ENCODE measurements around the gene F12. TPM values are rescaled to one million over a fixed set of nuclear protein-coding genes. Genes with fewer than 3 reads are reported as not detected.

Gene F12
- total RNA-seq, 1 donor from 2014 or later = 4.7 TPM

- Mint-ChIP-seq H3K4me1 (ENCODE audit: low read depth) (peaks cover 7% of the 10 kb centered on the region), H3K4me3 (ENCODE audit: low read depth) (no peak within 1 kb of the TSS), H3K36me3 (ENCODE audit: insufficient read depth) (no peaks in the 10 kb centered on the region), H3K9me3 (ENCODE audit: low read depth) (no peaks in the 10 kb centered on the region), H3K27ac (no peak within 1 kb of the TSS), H3K27me3 (peaks cover 53% of the 10 kb centered on the region)
- no peak for TF ChIP-seq CTCF (IDR thresholded peaks at IDR 0.05; ENCODE audit: unreplicated experiment)
- no peak for DNase-seq (ENCODE audit: low spot score, unreplicated experiment)
These were observed 9.1 kb downstream of the F12 start, which contains the start of gene PFN3 for GRCh38 chr5:177399997-177400868. TSS of gene PFN3 (minus strand) at chr5:177400661. CDS start at chr5:177400576, 85 bp downstream.

- H3K36me3 Mint-ChIP-seq (ENCODE audit: insufficient read depth) = no peaks in the 10 kb centered on the region
- H3K9me3 Mint-ChIP-seq (ENCODE audit: low read depth) = no peaks in the 10 kb centered on the region
- H3K4me1 Mint-ChIP-seq (ENCODE audit: low read depth) = peaks cover 4% of the 10 kb centered on the region
- no peak for DNase-seq (ENCODE audit: low spot score, unreplicated experiment)
- TF ChIP-seq CTCF (IDR thresholded peaks at IDR 0.05; ENCODE audit: unreplicated experiment) = no peak
- H3K4me3 Mint-ChIP-seq (ENCODE audit: low read depth) = no peak overlapping the region
- peaks cover 43% of the 10 kb centered on the region for H3K27me3 Mint-ChIP-seq
- H3K27ac Mint-ChIP-seq = no peak overlapping the region
These were observed 11.4 kb downstream of the F12 start for GRCh38 chr5:177397875-177398390.

GRCh38 chr5:177396807-177397206, 12.6 kb downstream of the F12 start:
- Mint-ChIP-seq H3K27me3 (peaks cover 32% of the 10 kb centered on the region), H3K9me3 (ENCODE audit: low read depth) (no peaks in the 10 kb centered on the region), H3K27ac (no peak overlapping the region), H3K4me1 (ENCODE audit: low read depth) (no peaks in the 10 kb centered on the region), H3K36me3 (ENCODE audit: insufficient read depth) (no peaks in the 10 kb centered on the region), H3K4me3 (ENCODE audit: low read depth) (no peak overlapping the region)
- no peak for TF ChIP-seq CTCF (IDR thresholded peaks at IDR 0.05; ENCODE audit: unreplicated experiment)
- DNase-seq (ENCODE audit: low spot score, unreplicated experiment) = no peak

GRCh38 chr5:177396078-177396477, 13.3 kb downstream of the F12 start:
- H3K4me1 Mint-ChIP-seq (ENCODE audit: low read depth) = no peaks in the 10 kb centered on the region
- no peaks in the 10 kb centered on the region for H3K9me3 Mint-ChIP-seq (ENCODE audit: low read depth)
- H3K36me3 Mint-ChIP-seq (ENCODE audit: insufficient read depth) = no peaks in the 10 kb centered on the region
- H3K27me3 Mint-ChIP-seq = peaks cover 24% of the 10 kb centered on the region
- H3K27ac Mint-ChIP-seq = no peak overlapping the region
- no peak for DNase-seq (ENCODE audit: low spot score, unreplicated experiment)
- no peak for TF ChIP-seq CTCF (IDR thresholded peaks at IDR 0.05; ENCODE audit: unreplicated experiment)
- no peak overlapping the region for H3K4me3 Mint-ChIP-seq (ENCODE audit: low read depth)

- Mint-ChIP-seq H3K36me3 (ENCODE audit: insufficient read depth) (no peaks in the 10 kb centered on the region), H3K27ac (no peak overlapping the region), H3K9me3 (ENCODE audit: low read depth) (no peaks in the 10 kb centered on the region), H3K4me1 (ENCODE audit: low read depth) (peaks cover 1% of the 10 kb centered on the region), H3K27me3 (peaks cover 38% of the 10 kb centered on the region), H3K4me3 (ENCODE audit: low read depth) (no peak overlapping the region)
- DNase-seq (ENCODE audit: low spot score, unreplicated experiment) = no peak
- no peak for TF ChIP-seq CTCF (IDR thresholded peaks at IDR 0.05; ENCODE audit: unreplicated experiment)
These were observed 15.4 kb downstream of the F12 start for GRCh38 chr5:177393990-177394389.
